Measurements from ENCODE around the gene VAMP8.

- no peak for TF ChIP-seq CTCF (IDR thresholded peaks at IDR 0.05; ENCODE audit: low read length)
- no peak for TF ChIP-seq EZH2 (optimal IDR thresholded peaks at IDR 0.05; ENCODE audit: low read depth, low read length)
- no peak for TF ChIP-seq EZH2phosphoT487 (IDR thresholded peaks at IDR 0.05; ENCODE audit: low read length)
Measured at GRCh38 chr2:85594715-85595300, 17.4 kb downstream of the VAMP8 start.

Data from MM.1S (cell line).